Islet of Langerhans (tissue), 1 donor: Measurements from ENCODE around the gene SGPL1.

Experiments used
- FAIRE-seq: peaks from one replicate; lab custom pipeline; 2011; peaks lifted over from hg19 to GRCh38; lab: Jason Lieb, UNC

SGPL1 gene

GRCh38 chr10:70885931-70886903, 70.5 kb downstream of the SGPL1 start:
- no peak for FAIRE-seq

GRCh38 chr10:70886921-70887665, 71.3 kb downstream of the SGPL1 start:
- FAIRE-seq: no peak

GRCh38 chr10:70887804-70888800, 72.4 kb downstream of the SGPL1 start, which contains the start of gene PCBD1:
PCBD1 (minus strand) TSS chr10:70888565; CDS start chr10:70888533, 32 bp downstream.
- no peak for FAIRE-seq

- FAIRE-seq: no peak
These were observed 73.5 kb downstream of the SGPL1 start for GRCh38 chr10:70889291-70889690.

GRCh38 chr10:70890917-70891431, 75.2 kb downstream of the SGPL1 start:
- FAIRE-seq: no peak

- FAIRE-seq: no peak
These were observed 75.9 kb downstream of the SGPL1 start for GRCh38 chr10:70891627-70892026.

GRCh38 chr10:70892631-70893030, 76.9 kb downstream of the SGPL1 start:
- FAIRE-seq: no peak

- FAIRE-seq: no peak
These were observed 77.7 kb downstream of the SGPL1 start for GRCh38 chr10:70893227-70894006.

GRCh38 chr10:70894416-70894815, 78.7 kb downstream of the SGPL1 start:
- FAIRE-seq: no peak

- no peak for FAIRE-seq
These were observed 80.8 kb downstream of the SGPL1 start for GRCh38 chr10:70896551-70896950.

- no peak for FAIRE-seq
These were observed 82.9 kb downstream of the SGPL1 start for GRCh38 chr10:70898687-70899086.

GRCh38 chr10:70899096-70899495, 83.3 kb downstream of the SGPL1 start:
- no peak for FAIRE-seq

- no peak for FAIRE-seq
These were observed 85.6 kb downstream of the SGPL1 start for GRCh38 chr10:70901276-70901878.

GRCh38 chr10:70902661-70903261, 87.0 kb downstream of the SGPL1 start:
- no peak for FAIRE-seq

GRCh38 chr10:70903262-70903921, 87.6 kb downstream of the SGPL1 start:
- peak; percentile 21 for FAIRE-seq

- FAIRE-seq: no peak
These were observed 89.6 kb downstream of the SGPL1 start for GRCh38 chr10:70905071-70906021.

- FAIRE-seq: no peak
These were observed 90.5 kb downstream of the SGPL1 start for GRCh38 chr10:70906031-70906783.
